Left ventricle myocardium inferior (tissue), 1 donor: ENCODE results near the gene ABCB6. TPM values are rescaled to one million over a fixed set of nuclear protein-coding genes. Genes with fewer than 3 reads are reported as not detected.
"Not testable (repeated sequence)": the region's sequence is repeated elsewhere in the genome, so short reads cannot be mapped to it uniquely, and the experiment has no call there.

ENCODE experiments used
- DNase-seq: peaks from one replicate; pipeline ENCODE4 v3.0.0-alpha.2; 2020
- H3K27ac ChIP-seq: fragments of 200-600 bp; replicated peaks from 2 replicates; pipeline ENCODE4 v1.8.0; 2021
- H3K27me3 ChIP-seq: fragments of 200-600 bp; 2 replicates; pipeline ENCODE4 v1.8.0; 2021; ENCODE audit warnings: low read depth
- H3K36me3 ChIP-seq: fragments of 200-600 bp; 2 replicates; pipeline ENCODE4 v1.8.0; 2021
- H3K4me1 ChIP-seq: fragments of 200-600 bp; 2 replicates; pipeline ENCODE4 v1.8.0; 2021
- H3K4me3 ChIP-seq: fragments of 200-600 bp; 2 replicates; pipeline ENCODE4 v1.8.0; 2021; ENCODE audit warnings: mild to moderate bottlenecking, moderate library complexity
- H3K9me3 ChIP-seq: fragments of 200-600 bp; replicated peaks from 2 replicates; pipeline ENCODE4 v1.8.0; 2021
- intact Hi-C: fragments of 100-400 bp; cut with micrococcal nuclease; formaldehyde crosslinking; loops from one replicate; pipeline ENCODE4 v1.11.0; 2022
- long read RNA-seq: library from polyadenylated mRNA; unstranded; transcript quantifications from one replicate; pipeline ENCODE4 v2.0.0, GENCODE V29; 2021
- total RNA-seq: library from RNA; stranded (reverse); fragmentation: NEBNext Ultra II Directional; extraction: Animal tissue kit (Norgen Biotek cat#: 25700); gene quantifications from one replicate; pipeline ENCODE4 v1.2.1, GENCODE V29; 2021
- TF ChIP-seq, protein P1 (sequence below): fragments of 200-600 bp; IDR thresholded peaks from 2 replicates; pipeline ENCODE4 v1.8.0; 2021; ENCODE audit warnings: antibody characterized with exemption, mild to moderate bottlenecking, borderline replicate concordance
- donor health status: DM: no; HTN: yes; CAD: no; lungs with severe emphysema.

ABCB6 gene
- total RNA-seq = 21.5 TPM
- long read RNA-seq, transcript ABCB6-201 (19 exons, 3,045 nt) = major isoform, 101 of 122 reads
- long read RNA-seq, partial matches to known transcripts = 6 of 122 reads
- long read RNA-seq, other reads (novel, unspliced or antisense) = 14 of 122 reads

DNA sequence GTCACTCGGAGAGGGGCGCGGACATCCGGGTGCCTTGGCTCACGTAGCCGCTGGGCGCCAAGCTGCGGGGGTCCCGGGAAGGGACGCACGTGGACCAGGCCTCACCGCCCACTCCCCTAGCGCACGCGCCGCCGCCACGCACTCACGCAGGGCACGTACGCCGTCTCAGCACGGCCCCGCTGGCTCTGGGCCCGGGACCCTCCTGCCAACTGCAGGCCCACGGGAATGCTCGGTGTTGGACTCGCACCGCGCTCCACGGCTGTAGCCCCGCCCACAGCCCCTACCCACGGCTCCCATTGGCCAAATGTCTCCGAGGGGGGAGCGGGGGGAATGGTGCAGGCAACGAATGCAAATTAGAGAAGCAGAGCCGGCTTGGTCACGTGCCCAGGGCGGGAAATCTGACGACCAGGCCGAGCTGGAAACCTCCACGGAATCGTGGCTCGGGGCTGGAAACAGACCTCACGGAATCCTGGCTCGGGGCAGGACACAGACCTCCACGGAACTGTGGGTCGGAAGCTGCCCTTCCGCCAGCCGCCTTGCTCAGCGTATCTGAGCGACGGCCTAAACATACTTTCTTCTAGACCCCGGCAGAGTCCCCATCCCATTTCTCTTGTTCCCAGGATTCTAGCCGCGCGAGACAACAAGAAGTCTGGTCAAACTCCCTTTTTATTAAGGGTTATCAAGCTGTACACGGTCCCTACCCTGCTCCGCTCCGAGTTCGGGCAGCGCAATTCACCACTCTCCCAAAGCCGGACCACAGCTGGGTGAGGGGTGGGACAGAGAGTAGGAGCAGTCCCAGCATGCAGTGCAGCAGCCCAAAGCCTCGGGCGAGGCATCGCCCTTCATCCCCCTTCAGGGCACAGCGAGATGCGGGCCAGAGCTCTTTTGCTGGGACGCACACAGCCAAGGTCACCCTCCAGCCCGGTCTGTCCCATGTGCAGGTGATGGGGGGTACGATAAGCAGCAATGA, at the start of gene ABCB6:
ABCB6 (minus strand) TSS at position 227 of the 970 bp plus-strand sequence. CDS start 285 bp downstream, outside the sequence.
- DNase-seq = peak; percentile 98
- TF ChIP-seq, protein P1, sequence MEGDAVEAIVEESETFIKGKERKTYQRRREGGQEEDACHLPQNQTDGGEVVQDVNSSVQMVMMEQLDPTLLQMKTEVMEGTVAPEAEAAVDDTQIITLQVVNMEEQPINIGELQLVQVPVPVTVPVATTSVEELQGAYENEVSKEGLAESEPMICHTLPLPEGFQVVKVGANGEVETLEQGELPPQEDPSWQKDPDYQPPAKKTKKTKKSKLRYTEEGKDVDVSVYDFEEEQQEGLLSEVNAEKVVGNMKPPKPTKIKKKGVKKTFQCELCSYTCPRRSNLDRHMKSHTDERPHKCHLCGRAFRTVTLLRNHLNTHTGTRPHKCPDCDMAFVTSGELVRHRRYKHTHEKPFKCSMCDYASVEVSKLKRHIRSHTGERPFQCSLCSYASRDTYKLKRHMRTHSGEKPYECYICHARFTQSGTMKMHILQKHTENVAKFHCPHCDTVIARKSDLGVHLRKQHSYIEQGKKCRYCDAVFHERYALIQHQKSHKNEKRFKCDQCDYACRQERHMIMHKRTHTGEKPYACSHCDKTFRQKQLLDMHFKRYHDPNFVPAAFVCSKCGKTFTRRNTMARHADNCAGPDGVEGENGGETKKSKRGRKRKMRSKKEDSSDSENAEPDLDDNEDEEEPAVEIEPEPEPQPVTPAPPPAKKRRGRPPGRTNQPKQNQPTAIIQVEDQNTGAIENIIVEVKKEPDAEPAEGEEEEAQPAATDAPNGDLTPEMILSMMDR = no peak
- peaks cover 66% of the 10 kb centered on the region for H3K36me3 ChIP-seq
- no peaks in the 10 kb centered on the region for H3K9me3 ChIP-seq
- peaks cover 40% of the 10 kb centered on the region for H3K4me1 ChIP-seq
- no peaks in the 10 kb centered on the region for H3K27me3 ChIP-seq
- H3K27ac ChIP-seq = peak within 1 kb of the TSS; percentile 98
- peak within 1 kb of the TSS; percentile 75 for H3K4me3 ChIP-seq
- intact Hi-C loops = no loop called here

DNA sequence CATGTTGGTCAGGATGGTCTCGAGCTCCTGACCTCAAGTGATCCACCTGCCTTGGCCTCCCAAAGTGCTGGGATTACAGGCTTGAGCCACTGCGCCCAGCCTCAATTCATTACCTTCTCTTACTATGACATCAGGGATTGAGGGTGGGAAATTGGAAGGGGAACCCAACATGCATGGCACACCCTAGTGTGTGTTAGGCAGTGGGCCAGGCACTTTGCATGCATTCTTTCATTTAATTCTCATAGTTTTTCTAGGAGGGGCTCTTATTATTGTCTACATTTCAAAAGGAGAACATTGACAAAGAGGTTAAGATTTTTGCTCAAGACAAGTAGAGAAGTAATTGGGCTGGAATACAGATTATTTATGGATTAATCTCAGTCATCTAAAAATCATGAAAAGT, 49.5 kb upstream of the ABCB6 start:
- Histone ChIP-seq H3K36me3 (no peaks in the 10 kb centered on the region), H3K4me1 (peaks cover 11% of the 10 kb centered on the region), H3K27ac (no peak overlapping the region), H3K4me3 (no peak overlapping the region), H3K9me3 (no peaks in the 10 kb centered on the region), H3K27me3 (no peaks in the 10 kb centered on the region)
- DNase-seq = no peak
- TF ChIP-seq, protein P1 = no peak
- intact Hi-C loops = no loop called here

DNA sequence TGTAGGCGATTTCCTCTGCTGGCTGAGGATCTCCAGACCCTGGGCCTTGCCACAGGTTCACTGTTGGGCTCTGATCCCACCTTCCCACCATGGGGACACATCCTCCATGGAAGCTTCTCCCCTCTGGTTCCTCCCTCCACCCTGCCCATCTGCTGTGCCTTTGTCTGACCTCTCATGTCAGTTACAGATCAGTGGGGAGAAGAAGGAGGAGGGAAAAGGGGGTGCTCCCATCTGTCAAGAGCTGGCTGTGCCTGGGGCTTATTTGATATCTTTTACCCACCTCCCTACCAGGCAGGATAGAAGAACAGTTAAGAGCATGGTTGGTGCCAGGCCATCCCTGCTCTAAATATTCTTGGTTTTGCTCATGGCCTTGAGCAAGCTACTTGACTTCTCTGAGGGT, 48.1 kb upstream of the ABCB6 start:
- no peak for DNase-seq
- Histone ChIP-seq H3K9me3 (no peaks in the 10 kb centered on the region), H3K4me1 (peaks cover 11% of the 10 kb centered on the region), H3K36me3 (no peaks in the 10 kb centered on the region), H3K27me3 (peaks cover 10% of the 10 kb centered on the region), H3K4me3 (no peak overlapping the region), H3K27ac (no peak overlapping the region)
- TF ChIP-seq, protein P1 = no peak
- intact Hi-C loops = no loop called here

DNA sequence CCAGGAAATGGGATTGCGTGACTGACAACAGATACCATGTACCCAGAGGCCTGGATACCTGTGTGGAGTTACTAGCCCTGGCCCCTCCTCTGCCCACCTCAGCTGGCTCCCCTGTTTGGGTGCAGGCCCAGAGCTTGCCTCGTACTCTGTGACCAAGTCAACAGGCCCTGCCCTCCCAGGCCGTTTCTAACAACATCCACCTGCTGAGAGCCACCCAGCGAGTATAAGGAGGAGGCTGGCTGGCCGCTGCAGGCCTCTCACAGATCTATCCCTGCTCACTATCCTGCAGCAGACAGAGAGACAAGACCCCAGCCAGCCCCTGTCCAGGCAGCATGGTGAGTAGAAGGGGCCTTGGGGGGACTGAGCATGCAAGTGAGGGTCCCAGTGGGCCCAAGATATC, 47.5 kb upstream of the ABCB6 start:
- no peaks in the 10 kb centered on the region for H3K36me3 ChIP-seq
- no peak overlapping the region for H3K4me3 ChIP-seq
- H3K27me3 ChIP-seq = peaks cover 15% of the 10 kb centered on the region
- H3K27ac ChIP-seq = no peak overlapping the region
- DNase-seq = no peak
- no peaks in the 10 kb centered on the region for H3K9me3 ChIP-seq
- intact Hi-C loops = no loop called here
- TF ChIP-seq, protein P1 = no peak
- H3K4me1 ChIP-seq = peaks cover 11% of the 10 kb centered on the region

DNA sequence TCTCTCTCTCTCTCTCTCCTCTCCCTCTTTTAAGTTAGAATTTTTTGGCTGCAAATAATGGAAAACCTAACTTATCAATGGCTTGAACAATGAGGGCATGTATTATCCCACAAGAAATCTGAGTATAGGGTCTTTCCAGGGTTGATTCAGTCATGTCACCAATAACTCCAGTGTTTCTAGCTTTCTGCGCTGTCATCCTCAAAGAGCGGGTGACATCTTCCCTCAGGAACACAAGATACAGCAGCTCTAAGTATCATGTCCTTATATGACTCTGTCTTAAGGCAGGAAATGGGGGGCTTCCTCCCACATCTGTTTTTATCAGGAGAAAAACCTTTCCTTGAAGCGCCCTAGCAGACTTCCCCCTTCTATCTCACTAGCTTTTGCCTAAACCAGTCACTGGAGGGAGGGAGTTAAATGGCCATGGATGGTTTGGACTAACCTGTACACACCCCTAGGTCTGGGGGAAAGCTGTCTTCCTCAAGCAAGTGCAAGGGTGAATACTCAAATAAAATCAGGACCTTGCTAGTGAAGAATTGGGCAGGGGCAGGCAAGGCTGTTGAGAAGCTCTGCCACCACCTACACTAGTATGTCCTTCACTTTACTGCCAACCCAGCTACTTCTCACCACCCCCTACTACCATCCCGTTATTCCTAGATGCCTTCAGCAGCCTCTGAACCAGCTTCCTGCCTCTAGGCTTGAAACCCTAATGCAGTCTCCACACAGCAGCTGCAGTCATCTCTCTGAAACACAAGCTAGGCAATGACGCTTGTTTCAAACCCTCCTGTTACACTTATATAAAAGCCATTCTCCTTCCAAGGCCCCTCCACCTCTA, 42.5 kb upstream of the ABCB6 start:
- Histone ChIP-seq H3K4me3 (no peak overlapping the region), H3K27ac (no peak overlapping the region), H3K36me3 (no peaks in the 10 kb centered on the region), H3K9me3 (no peaks in the 10 kb centered on the region), H3K4me1 (no peaks in the 10 kb centered on the region), H3K27me3 (peaks cover 58% of the 10 kb centered on the region)
- no peak for DNase-seq
- intact Hi-C loops = no loop called here
- TF ChIP-seq, protein P1 = no peak

DNA sequence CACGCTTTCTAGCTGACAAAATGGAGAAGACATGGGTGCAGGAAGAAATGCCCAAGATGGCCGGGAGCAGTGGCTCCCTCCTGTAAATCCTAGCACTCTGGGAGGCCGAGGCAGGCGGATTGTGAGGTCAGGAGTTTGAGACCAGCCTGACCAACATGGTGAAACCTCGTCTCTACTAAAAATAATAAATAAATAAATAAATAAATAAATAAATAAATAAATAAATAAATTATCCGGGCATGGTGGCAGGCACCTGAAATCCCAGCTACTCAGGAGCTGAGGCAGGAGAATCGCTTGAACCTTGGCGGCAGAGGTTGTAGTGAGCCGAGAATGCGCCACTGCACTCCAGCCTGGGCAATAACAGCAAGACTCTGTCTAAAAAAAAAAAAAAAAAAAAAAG, 40.2 kb upstream of the ABCB6 start:
- H3K4me3 ChIP-seq, DNase-seq, intact Hi-C loops: not testable (repeated sequence)

More for the DNA sequence above, 40.2 kb upstream of the ABCB6 start:
- not testable (repeated sequence) for H3K36me3 ChIP-seq, H3K27ac ChIP-seq, H3K9me3 ChIP-seq
- Histone ChIP-seq H3K27me3 (peaks cover 64% of the 10 kb centered on the region), H3K4me1 (peaks cover 12% of the 10 kb centered on the region)
